ENCODE results near the gene SETD1B.

The SETD1B gene

GRCh38 chr12:121828306-121828705, 24.5 kb downstream of the SETD1B start:
- TF ChIP-seq, protein P1, sequence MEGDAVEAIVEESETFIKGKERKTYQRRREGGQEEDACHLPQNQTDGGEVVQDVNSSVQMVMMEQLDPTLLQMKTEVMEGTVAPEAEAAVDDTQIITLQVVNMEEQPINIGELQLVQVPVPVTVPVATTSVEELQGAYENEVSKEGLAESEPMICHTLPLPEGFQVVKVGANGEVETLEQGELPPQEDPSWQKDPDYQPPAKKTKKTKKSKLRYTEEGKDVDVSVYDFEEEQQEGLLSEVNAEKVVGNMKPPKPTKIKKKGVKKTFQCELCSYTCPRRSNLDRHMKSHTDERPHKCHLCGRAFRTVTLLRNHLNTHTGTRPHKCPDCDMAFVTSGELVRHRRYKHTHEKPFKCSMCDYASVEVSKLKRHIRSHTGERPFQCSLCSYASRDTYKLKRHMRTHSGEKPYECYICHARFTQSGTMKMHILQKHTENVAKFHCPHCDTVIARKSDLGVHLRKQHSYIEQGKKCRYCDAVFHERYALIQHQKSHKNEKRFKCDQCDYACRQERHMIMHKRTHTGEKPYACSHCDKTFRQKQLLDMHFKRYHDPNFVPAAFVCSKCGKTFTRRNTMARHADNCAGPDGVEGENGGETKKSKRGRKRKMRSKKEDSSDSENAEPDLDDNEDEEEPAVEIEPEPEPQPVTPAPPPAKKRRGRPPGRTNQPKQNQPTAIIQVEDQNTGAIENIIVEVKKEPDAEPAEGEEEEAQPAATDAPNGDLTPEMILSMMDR (IDR thresholded peaks at IDR 0.05; ENCODE audit: borderline replicate concordance, insufficient read depth, low read depth, low read length), result no peak
- no peak overlapping the region for H3K4me3 ChIP-seq (ENCODE audit: low read depth, low read length)

DNA sequence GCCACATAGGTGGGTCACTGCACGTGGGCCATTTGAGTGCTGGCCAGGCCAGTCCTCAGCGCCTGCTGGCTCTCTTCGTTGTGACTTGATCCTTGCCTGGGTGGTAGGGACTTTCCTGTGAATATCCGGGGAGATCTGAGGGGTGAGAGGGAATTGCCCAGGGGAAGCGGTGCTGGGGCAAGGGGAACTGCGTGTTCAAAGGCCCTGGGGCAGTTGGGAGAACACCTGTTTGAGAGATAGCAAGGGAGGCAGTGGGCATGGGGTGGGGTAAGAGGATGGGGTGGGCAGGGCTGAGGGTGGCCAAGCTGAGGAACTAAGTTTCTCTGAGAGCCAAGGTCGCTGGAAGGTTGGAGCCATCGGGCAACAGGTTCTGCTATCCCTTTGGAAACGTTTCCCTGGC, 25.0 kb downstream of the SETD1B start:
- H3K4me3 ChIP-seq (ENCODE audit: low read depth, low read length), result no peak overlapping the region
- TF ChIP-seq, protein P1 (IDR thresholded peaks at IDR 0.05; ENCODE audit: borderline replicate concordance, insufficient read depth, low read depth, low read length), result no peak

DNA sequence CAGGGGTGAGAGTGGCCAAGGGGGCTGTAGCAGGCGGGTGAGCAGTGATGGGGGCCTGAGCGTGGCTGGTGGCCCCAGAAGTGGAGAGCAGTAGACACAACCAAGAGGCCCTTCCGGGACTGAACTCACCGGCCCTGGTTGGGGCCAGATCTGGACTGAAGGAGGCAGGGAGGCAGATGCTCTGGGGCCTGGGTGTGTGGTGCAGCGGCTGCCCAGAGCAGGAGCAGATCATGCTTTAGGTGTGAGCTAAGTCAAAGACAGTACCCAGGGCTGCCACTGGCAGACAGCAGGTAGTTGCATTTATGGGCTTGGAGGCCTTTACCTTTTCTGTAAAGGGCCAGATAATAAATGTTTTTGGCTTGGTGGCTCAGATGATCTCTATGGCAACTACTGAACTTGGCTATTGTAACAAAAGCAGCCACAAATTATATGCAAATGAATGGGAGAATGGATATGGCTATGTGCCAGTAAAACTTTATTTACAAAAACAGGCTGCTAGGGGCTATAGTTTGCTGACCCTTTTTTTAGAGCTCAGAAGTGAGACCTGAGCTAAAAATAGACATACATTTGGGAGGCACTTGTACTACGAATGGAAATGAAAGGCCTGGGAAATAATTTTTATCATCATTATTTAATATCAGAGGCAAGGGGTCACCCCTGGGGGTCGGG, 25.6 kb downstream of the SETD1B start:
- TF ChIP-seq, protein P1 (IDR thresholded peaks at IDR 0.05; ENCODE audit: borderline replicate concordance, insufficient read depth, low read depth, low read length), result no peak
- H3K4me3 ChIP-seq (ENCODE audit: low read depth, low read length), result no peak overlapping the region

DNA sequence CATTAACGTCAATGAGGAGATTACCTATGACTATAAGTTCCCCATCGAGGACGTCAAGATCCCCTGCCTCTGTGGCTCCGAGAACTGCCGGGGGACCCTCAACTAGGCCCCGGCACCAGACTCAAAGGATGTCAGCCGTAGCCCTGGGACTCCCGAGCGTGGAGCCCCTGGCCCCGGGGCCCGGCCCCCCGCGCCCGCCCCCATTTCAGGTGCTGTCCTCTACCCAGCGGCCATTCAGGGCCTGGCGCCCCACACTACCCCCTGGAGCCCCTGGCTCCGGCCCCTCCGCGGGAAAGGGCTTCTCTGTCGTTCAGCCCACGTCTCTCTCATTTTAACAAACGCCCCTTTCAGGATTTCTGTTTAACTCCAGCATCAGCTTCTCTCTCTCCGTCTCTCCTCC, 26.3 kb downstream of the SETD1B start:
- TF ChIP-seq, protein P1 (IDR thresholded peaks at IDR 0.05; ENCODE audit: borderline replicate concordance, insufficient read depth, low read depth, low read length), result no peak
- no peak overlapping the region for H3K4me3 ChIP-seq (ENCODE audit: low read depth, low read length)

DNA sequence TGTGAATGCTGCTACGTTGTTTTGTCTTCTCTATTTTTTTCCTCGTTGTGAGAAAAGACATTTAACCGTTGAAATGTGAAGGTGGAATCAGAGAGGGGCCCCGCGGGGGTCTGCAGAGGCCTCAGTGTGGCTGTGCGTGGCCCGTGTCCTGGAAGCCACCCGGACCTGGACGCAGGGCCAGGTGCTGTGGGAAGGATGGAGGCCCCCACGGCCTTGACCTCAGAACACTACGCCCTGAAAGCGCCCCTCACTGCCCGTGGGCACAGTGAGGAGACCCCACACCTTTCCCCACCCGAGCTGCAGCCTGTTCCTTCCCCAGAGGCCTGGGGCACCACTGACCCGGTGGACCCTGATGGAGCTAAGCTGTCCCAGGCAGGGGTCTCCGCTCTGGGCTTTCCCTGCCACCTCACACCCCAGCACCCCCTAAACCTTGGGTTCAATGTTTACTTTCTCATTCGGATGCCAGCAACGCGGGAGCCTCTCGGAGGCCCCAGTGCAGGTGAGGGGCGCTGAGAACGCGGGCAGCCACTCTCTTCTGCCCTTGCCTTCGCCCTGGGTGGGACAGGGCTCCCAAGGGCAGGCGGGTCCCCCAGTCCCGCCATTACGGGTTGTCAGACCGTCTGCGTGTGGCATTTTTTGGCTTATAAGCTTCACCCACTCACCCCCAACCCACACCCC, 26.9 kb downstream of the SETD1B start:
- TF ChIP-seq, protein P1 (IDR thresholded peaks at IDR 0.05; ENCODE audit: borderline replicate concordance, insufficient read depth, low read depth, low read length), result no peak
- H3K4me3 ChIP-seq (ENCODE audit: low read depth, low read length), result no peak overlapping the region

- TF ChIP-seq, protein P1 (IDR thresholded peaks at IDR 0.05; ENCODE audit: borderline replicate concordance, insufficient read depth, low read depth, low read length), result no peak
- H3K4me3 ChIP-seq (ENCODE audit: low read depth, low read length), result no peak overlapping the region
Measured at GRCh38 chr12:121831571-121832245, 27.9 kb downstream of the SETD1B start.
